RWPE2 (cell line): ENCODE data around the gene CALB2.

Source experiments
- ATAC-seq: fragments of 200-7000 bp; cut with Tn5 transposase; 3 replicates; pipeline ENCODE4 v1.9.1; 2021; ENCODE audit warnings: low read depth
- DNase-seq: peaks from one replicate; pipeline ENCODE4 v3.0.0-alpha.2; 2020; ENCODE audit warnings: low spot score
- H3K27ac ChIP-seq: fragments of 450-650 bp; 2 replicates; pipeline ENCODE4 v1.5.1; 2017; ENCODE audit warnings: mild to moderate bottlenecking; ENCODE audit not compliant: poor library complexity, severe bottlenecking
- H3K27me3 ChIP-seq: fragments of 250-450 bp; sonication (Bioruptor Pico); 2 replicates; pipeline ENCODE4 v1.5.1; 2021; ENCODE audit warnings: mild to moderate bottlenecking, moderate library complexity; ENCODE audit not compliant: insufficient read depth, poor library complexity, severe bottlenecking
- H3K36me3 ChIP-seq: fragments of 250-450 bp; sonication (Bioruptor Pico); 2 replicates; pipeline ENCODE4 v1.5.1; 2020; ENCODE audit warnings: low read depth, mild to moderate bottlenecking, moderate library complexity
- H3K4me1 ChIP-seq: fragments of 250-450 bp; sonication (Bioruptor Pico); 2 replicates; pipeline ENCODE4 v1.5.1; 2021; ENCODE audit warnings: mild to moderate bottlenecking, moderate library complexity; ENCODE audit not compliant: insufficient read depth, poor library complexity, severe bottlenecking
- H3K4me3 ChIP-seq: fragments of 250-450 bp; sonication (Bioruptor Pico); 2 replicates; pipeline ENCODE4 v1.5.1; 2021; ENCODE audit warnings: mild to moderate bottlenecking, moderate library complexity; ENCODE audit not compliant: severe bottlenecking
- H3K9me3 ChIP-seq: fragments of 250-450 bp; sonication (Bioruptor Pico); 2 replicates; pipeline ENCODE4 v1.5.1; 2021; ENCODE audit warnings: mild to moderate bottlenecking, moderate library complexity; ENCODE audit not compliant: severe bottlenecking
- CTCF ChIP-seq: fragments of 450-650 bp; IDR thresholded peaks from one replicate; pipeline ENCODE4 v1.5.1; 2017; ENCODE audit warnings: mild to moderate bottlenecking, moderate library complexity; ENCODE audit not compliant: poor library complexity, severe bottlenecking

CALB2 gene

DNA sequence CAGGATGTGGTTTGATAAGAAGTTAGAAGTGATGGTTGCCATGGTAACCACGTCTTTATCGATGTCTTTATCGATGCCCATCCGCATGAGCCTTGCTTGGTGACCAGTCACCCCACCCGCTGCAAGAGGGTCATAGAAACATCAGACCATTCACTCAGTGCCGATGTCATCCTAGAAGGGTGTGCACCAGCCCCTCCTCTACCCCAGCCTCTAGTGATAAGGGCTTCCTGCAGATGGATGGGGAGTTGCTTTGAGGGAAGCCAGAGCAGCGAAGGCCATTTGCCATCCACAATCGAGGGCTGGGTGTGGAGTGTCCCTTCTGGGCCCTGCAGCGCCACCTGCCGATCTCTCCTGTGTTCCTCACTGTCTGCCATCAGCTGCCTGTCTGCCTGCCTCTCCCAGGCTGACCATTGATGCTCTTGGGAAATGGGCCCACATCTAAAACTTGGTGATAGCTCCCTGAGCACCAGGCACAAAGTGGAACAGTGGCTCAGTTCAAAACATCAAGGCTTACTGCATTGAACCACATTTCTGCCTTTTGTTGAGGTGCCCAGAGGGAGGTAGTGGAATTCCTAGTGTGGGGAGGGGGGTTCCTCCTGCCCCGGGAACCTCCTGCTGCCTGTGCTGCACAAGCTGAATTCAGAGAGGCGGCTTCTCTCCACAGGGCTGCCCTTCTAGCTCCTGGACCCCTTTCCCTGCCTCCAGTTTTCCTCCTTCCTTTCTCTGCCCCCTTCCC, 8.9 kb downstream of the CALB2 start:
- Histone ChIP-seq H3K27ac (no peak overlapping the region), H3K9me3 (no peaks in the 10 kb centered on the region), H3K36me3 (no peaks in the 10 kb centered on the region), H3K27me3 (peaks cover 10% of the 10 kb centered on the region), H3K4me1 (no peaks in the 10 kb centered on the region), H3K4me3 (no peak overlapping the region)
- TF ChIP-seq CTCF, result peak; percentile 51
- ATAC-seq (peak; percentile 75), DNase-seq (no peak)

- DNase-seq, result no peak
- Histone ChIP-seq H3K4me3 (no peak overlapping the region), H3K27me3 (peaks cover 10% of the 10 kb centered on the region), H3K9me3 (no peaks in the 10 kb centered on the region), H3K36me3 (no peaks in the 10 kb centered on the region), H3K4me1 (no peaks in the 10 kb centered on the region), H3K27ac (no peak overlapping the region)
- no peak for ATAC-seq
- TF ChIP-seq CTCF, result no peak
Observed at GRCh38 chr16:71368958-71369357, 10.4 kb downstream of the CALB2 start.

DNA sequence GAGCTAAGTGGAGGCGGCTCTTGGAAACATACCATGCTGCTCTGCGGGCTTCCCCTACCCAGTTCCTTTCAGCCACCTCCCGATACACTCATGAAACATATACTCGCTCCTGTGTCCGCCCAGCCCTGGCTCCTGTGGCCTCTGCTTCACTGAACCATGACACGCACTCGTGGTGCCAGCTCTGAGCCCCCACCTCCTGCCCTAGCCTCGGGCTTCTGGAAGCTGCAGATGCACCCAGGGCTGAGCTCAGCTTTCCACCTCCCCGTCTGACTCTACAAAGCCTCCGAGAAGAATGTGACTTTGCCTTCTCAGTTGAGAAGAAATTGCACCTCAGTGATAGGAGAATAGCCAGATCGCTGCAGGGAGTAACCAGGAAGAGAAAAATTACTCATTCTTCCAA, 11.0 kb downstream of the CALB2 start:
- no peak for ATAC-seq
- no peak for TF ChIP-seq CTCF
- H3K9me3 ChIP-seq, result no peaks in the 10 kb centered on the region
- H3K27ac ChIP-seq, result no peak overlapping the region
- no peaks in the 10 kb centered on the region for H3K4me1 ChIP-seq
- DNase-seq, result no peak
- no peak overlapping the region for H3K4me3 ChIP-seq
- no peaks in the 10 kb centered on the region for H3K36me3 ChIP-seq
- peaks cover 10% of the 10 kb centered on the region for H3K27me3 ChIP-seq

- H3K27me3 ChIP-seq, result peaks cover 10% of the 10 kb centered on the region
- ATAC-seq, result no peak
- no peaks in the 10 kb centered on the region for H3K9me3 ChIP-seq
- TF ChIP-seq CTCF, result no peak
- H3K36me3 ChIP-seq, result no peaks in the 10 kb centered on the region
- H3K4me3 ChIP-seq, result no peak overlapping the region
- no peak overlapping the region for H3K27ac ChIP-seq
- no peaks in the 10 kb centered on the region for H3K4me1 ChIP-seq
- no peak for DNase-seq
Observed at GRCh38 chr16:71371237-71371636, 12.7 kb downstream of the CALB2 start.

- no peaks in the 10 kb centered on the region for H3K36me3 ChIP-seq
- no peak for DNase-seq
- H3K27ac ChIP-seq, result no peak overlapping the region
- no peak overlapping the region for H3K4me3 ChIP-seq
- H3K9me3 ChIP-seq, result no peaks in the 10 kb centered on the region
- no peaks in the 10 kb centered on the region for H3K4me1 ChIP-seq
- H3K27me3 ChIP-seq, result peaks cover 10% of the 10 kb centered on the region
- no peak for TF ChIP-seq CTCF
- no peak; the same call in 2 of the 3 replicates for ATAC-seq
Observed at GRCh38 chr16:71373073-71373472, 14.6 kb downstream of the CALB2 start.
